Activated CD4-positive, alpha-beta T cell treated with anti-CD3 and anti-CD28 coated beads for 24 hours (primary cell): ENCODE measurements around the gene SUPT3H.

Source experiments
- DNase-seq, 2 donors: peaks; one replicate each; pipeline ENCODE4 v3.0.0-alpha.2; 2020; ENCODE audit warnings: low read depth in 2 of 2

SUPT3H gene

GRCh38 chr6:45388328-45388727, 10.6 kb upstream of the SUPT3H start:
- DNase-seq: no peak

GRCh38 chr6:45387236-45387635, 9.5 kb upstream of the SUPT3H start:
- no peak for DNase-seq

GRCh38 chr6:45386501-45386900, 8.8 kb upstream of the SUPT3H start:
- DNase-seq: no peak

GRCh38 chr6:45382391-45382790, 4.7 kb upstream of the SUPT3H start:
- no peak for DNase-seq

- DNase-seq: peak; percentile 21 to 28
Observed at GRCh38 chr6:45378334-45378926, 696 bp upstream of the SUPT3H start.

- no peak for DNase-seq
Observed at GRCh38 chr6:45377043-45377553, 636 bp downstream of the SUPT3H start.

GRCh38 chr6:45376310-45377042, 1.3 kb downstream of the SUPT3H start:
- DNase-seq: no peak

- DNase-seq: no peak
Observed at GRCh38 chr6:45375449-45375848, 2.3 kb downstream of the SUPT3H start.

- DNase-seq: no peak
Observed at GRCh38 chr6:45371924-45372573, 5.7 kb downstream of the SUPT3H start.

GRCh38 chr6:45369870-45370269, 7.9 kb downstream of the SUPT3H start:
- DNase-seq: no peak

GRCh38 chr6:45367999-45368398, 9.7 kb downstream of the SUPT3H start:
- no peak for DNase-seq

GRCh38 chr6:45366534-45366933, 11.2 kb downstream of the SUPT3H start:
- DNase-seq: no peak

- no peak for DNase-seq
Observed at GRCh38 chr6:45365036-45365435, 12.7 kb downstream of the SUPT3H start.

GRCh38 chr6:45364466-45364865, 13.3 kb downstream of the SUPT3H start:
- DNase-seq: no peak

- no peak for DNase-seq
Observed at GRCh38 chr6:45353654-45354053, 24.1 kb downstream of the SUPT3H start.

- DNase-seq: no peak
Observed at GRCh38 chr6:45351667-45352066, 26.1 kb downstream of the SUPT3H start.

- DNase-seq: no peak
Observed at GRCh38 chr6:45351076-45351475, 26.7 kb downstream of the SUPT3H start.

- no peak for DNase-seq
Observed at GRCh38 chr6:45350186-45350710, 27.5 kb downstream of the SUPT3H start.

GRCh38 chr6:45344900-45345299, 32.8 kb downstream of the SUPT3H start:
- no peak for DNase-seq

GRCh38 chr6:45328523-45328922, 49.2 kb downstream of the SUPT3H start:
- DNase-seq: no peak

GRCh38 chr6:45327956-45328522, 49.7 kb downstream of the SUPT3H start, which contains the start of gene RUNX2:
TSS of gene RUNX2 (plus strand) at chr6:45328330. CDS start at chr6:45328727, 397 bp downstream.
- DNase-seq: no peak
